Measurements from ENCODE around the gene ZNF319.

- no peak for TF ChIP-seq GATA2 (IDR thresholded peaks at IDR 0.05; ENCODE audit: low read depth, low read length)
- TF ChIP-seq GATA3 (IDR thresholded peaks at IDR 0.05; ENCODE audit: low read depth, low read length), result no peak
Measured at GRCh38 chr16:57998992-57999365, 1.5 kb downstream of the ZNF319 start.

Data from SH-SY5Y (cell line).